ENCODE measurements around the gene CSF3. TPM values are rescaled to one million over a fixed set of nuclear protein-coding genes. Genes with fewer than 3 reads are reported as not detected.

CSF3 gene
- total RNA-seq, 4 donors from 2014 or later = 0.32 to 19.4 (median 0.58) TPM

DNA sequence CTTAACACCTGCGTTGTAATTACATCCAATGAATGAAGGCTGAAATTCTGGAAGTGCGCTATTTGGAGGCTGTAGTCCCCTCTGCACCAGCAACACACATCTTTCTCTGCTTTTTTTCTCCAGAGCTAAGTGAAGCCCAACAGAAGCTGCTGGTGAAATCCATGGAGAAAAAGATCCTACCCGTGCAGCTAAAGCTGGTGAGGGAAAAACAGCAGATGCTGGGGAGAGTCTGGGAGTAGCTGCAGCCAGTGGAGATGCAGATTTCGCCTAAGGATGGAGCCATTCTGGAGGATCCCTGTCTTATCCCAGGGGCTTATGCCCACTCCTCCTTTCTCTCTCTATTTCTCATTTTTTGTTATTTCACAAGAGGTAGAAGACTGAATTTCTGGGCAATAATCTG lies 39.4 kb upstream of the CSF3 start:
- peaks cover 0 to 44% (median 4%) of the 10 kb centered on the region in 4 donors for H3K27me3 ChIP-seq
- no peak overlapping the region for H3K27ac ChIP-seq (replicated peaks in 1 of 4)
- WGBS = 68% methylated on average over 4 of the region's 4 CpGs
- intact Hi-C loops (cut with DNase I) = no loop called here
- H3K36me3 ChIP-seq = no peaks in the 10 kb centered on the region
- no peaks in the 10 kb centered on the region for H3K9me3 ChIP-seq
- H3K4me1 ChIP-seq = peaks cover 6 to 10% (median 8%) of the 10 kb centered on the region in 4 donors
- no peak for DNase-seq (ENCODE audit: extremely low spot score)
- H3K4me3 ChIP-seq = no peak overlapping the region
- TF ChIP-seq, protein P1, sequence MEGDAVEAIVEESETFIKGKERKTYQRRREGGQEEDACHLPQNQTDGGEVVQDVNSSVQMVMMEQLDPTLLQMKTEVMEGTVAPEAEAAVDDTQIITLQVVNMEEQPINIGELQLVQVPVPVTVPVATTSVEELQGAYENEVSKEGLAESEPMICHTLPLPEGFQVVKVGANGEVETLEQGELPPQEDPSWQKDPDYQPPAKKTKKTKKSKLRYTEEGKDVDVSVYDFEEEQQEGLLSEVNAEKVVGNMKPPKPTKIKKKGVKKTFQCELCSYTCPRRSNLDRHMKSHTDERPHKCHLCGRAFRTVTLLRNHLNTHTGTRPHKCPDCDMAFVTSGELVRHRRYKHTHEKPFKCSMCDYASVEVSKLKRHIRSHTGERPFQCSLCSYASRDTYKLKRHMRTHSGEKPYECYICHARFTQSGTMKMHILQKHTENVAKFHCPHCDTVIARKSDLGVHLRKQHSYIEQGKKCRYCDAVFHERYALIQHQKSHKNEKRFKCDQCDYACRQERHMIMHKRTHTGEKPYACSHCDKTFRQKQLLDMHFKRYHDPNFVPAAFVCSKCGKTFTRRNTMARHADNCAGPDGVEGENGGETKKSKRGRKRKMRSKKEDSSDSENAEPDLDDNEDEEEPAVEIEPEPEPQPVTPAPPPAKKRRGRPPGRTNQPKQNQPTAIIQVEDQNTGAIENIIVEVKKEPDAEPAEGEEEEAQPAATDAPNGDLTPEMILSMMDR (IDR thresholded peaks at IDR 0.05) = no peak
- TF ChIP-seq POLR2A (IDR thresholded peaks at IDR 0.05; ENCODE audit: low read depth) (no peak), POLR2AphosphoS5 (IDR thresholded peaks at IDR 0.05) (no peak), EP300 (IDR thresholded peaks at IDR 0.05) (no peak)

DNA sequence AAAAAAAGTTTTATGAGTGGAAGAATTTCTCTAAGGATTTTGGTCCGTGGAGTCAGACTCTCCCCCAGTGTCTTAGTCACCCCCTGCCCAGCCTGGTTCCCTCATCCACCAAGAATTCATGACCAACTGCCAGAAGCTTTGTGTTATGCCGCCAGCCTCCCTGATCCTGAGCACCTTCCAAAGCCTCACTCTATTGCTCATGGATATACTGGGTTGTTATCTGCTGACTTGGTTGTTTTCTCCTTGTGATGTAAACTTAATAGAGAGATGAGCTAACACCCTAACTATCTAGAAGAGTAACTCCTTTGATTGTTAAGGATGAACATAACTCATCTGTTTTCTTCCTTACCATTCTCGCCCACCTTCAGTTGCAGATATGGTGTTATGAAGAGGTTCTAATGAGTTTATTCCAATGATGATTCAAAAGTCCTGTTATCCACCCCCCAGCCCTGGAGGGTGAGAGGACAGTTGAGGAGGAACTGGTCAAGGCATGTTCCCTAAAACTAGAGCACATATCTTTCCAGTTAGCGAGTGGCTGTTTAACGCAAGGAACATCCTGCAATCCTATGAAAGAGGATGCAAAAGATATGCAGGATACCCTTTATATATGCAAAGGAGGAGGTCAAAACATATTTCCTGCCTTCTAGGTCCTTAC lies 36.1 kb upstream of the CSF3 start:
- Histone ChIP-seq H3K27me3 (peaks cover 0 to 25% (median under 1%) of the 10 kb centered on the region in 4 donors), H3K4me1 (peaks cover 24 to 35% (median 32%) of the 10 kb centered on the region in 4 donors), H3K27ac (replicated peaks in 1 of 4) (no peak overlapping the region), H3K9me3 (no peaks in the 10 kb centered on the region), H3K4me3 (no peak overlapping the region), H3K36me3 (peaks cover under 1 to 3% (median under 1%) of the 10 kb centered on the region in 4 donors)
- 63% methylated on average over 5 of the region's 5 CpGs for WGBS
- intact Hi-C loops (cut with DNase I) = loop anchor here (2.0 kb wide), 1 partner anchor 20 kb away; no protein-coding TSS in a partner anchor
- DNase-seq (ENCODE audit: extremely low spot score) = no peak
- TF ChIP-seq POLR2A (IDR thresholded peaks at IDR 0.05; ENCODE audit: low read depth) (no peak), POLR2AphosphoS5 (IDR thresholded peaks at IDR 0.05) (no peak), EP300 (IDR thresholded peaks at IDR 0.05) (no peak)
- TF ChIP-seq, protein P1 (IDR thresholded peaks at IDR 0.05) = no peak

- under 1% methylated on average over 10 of the region's 10 CpGs for WGBS
- peak overlapping the region; percentile 96 to 99 (median 96) for H3K27ac ChIP-seq (replicated peaks in 1 of 4)
These were observed 35.3 kb upstream of the CSF3 start for GRCh38 chr17:39979893-39980350.

DNA sequence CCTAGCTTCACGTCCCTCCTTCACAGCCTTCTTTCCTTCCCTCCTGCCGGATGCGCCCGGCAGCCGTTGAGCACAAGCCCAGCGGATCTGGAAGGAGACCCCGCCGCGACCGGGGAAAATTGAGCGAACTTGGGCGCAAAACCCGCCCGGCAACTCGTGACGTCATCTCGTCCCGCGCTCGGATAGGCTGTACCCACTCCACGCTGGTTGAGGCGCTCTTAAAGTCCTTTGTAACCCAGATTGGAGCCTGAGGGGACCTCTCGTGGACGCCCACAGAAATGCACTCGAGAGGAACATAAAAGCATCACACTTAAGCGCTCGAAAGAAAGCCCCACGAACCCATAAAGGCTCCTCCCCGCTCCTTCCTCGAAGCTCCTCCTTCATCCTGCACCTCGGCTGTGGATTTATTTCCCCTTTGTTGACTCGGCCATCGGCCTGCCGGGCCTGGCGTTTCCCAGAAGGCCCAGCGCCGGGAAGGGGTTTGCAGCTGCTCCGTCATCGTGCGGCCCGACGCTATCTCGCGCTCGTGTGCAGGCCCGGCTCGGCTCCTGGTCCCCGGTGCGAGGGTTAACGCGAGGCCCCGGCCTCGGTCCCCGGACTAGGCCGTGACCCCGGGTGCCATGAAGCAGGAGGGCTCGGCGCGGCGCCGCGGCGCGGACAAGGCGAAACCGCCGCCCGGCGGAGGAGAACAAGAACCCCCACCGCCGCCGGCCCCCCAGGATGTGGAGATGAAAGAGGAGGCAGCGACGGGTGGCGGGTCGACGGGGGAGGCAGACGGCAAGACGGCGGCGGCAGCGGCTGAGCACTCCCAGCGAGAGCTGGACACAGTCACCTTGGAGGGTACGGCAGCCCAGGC lies 34.7 kb upstream of the CSF3 start, which contains the start of gene PSMD3:
Gene PSMD3, plus strand, starts transcription at position 457 of the 856 bp plus-strand sequence. Its CDS starts 164 bp downstream, at position 621.
- Histone ChIP-seq H3K9me3 (no peaks in the 10 kb centered on the region), H3K27me3 (peaks cover 0 to 17% (median 0%) of the 10 kb centered on the region in 4 donors), H3K4me1 (peaks cover 24 to 38% (median 32%) of the 10 kb centered on the region in 4 donors), H3K27ac (replicated peaks in 1 of 4) (peak within 1 kb of the TSS; percentile 96 to 99 (median 96)), H3K36me3 (peaks cover 15 to 17% (median 15%) of the 10 kb centered on the region in 4 donors), H3K4me3 (peak within 1 kb of the TSS; percentile 75 to 100 (median 96))
- intact Hi-C loops (cut with DNase I) = loop anchor here (2.0 kb wide), 1 partner anchor 54 kb away; the partner anchor contains the start of genes LRRC3C and ORMDL3
- WGBS = under 1% methylated on average over 33 of the region's 84 CpGs
- TF ChIP-seq POLR2A (IDR thresholded peaks at IDR 0.05; ENCODE audit: low read depth) (peak; percentile 88), EP300 (IDR thresholded peaks at IDR 0.05) (no peak), POLR2AphosphoS5 (IDR thresholded peaks at IDR 0.05) (peak; percentile 97 to 100)
- TF ChIP-seq, protein P1 (IDR thresholded peaks at IDR 0.05) = peak; percentile 71 to 98 (median 84)
- peak; percentile 100 for DNase-seq (ENCODE audit: extremely low spot score)

More at GRCh38 chr17:39979893-39980350, 35.3 kb upstream of the CSF3 start:
- TF ChIP-seq POLR2AphosphoS5 (IDR thresholded peaks at IDR 0.05) (no peak), EP300 (IDR thresholded peaks at IDR 0.05) (no peak), POLR2A (IDR thresholded peaks at IDR 0.05; ENCODE audit: low read depth) (no peak)
- TF ChIP-seq, protein P1 (IDR thresholded peaks at IDR 0.05) = no peak
- Histone ChIP-seq H3K36me3 (peaks cover 8 to 11% (median 9%) of the 10 kb centered on the region in 4 donors), H3K4me1 (peaks cover 24 to 38% (median 32%) of the 10 kb centered on the region in 4 donors), H3K4me3 (peak overlapping the region; percentile 75 to 100 (median 96)), H3K27me3 (peaks cover 0 to 17% (median 0%) of the 10 kb centered on the region in 4 donors), H3K9me3 (no peaks in the 10 kb centered on the region)
- intact Hi-C loops (cut with DNase I) = loop anchor here (2.0 kb wide), 2 partner anchors 21 to 53 kb away; partner anchors contain the start of genes LRRC3C and ORMDL3
- no peak for DNase-seq (ENCODE audit: extremely low spot score)
